Tibial nerve (tissue), 4 donors: Measurements from ENCODE around the gene CRYBA2. TPM values are rescaled to one million over a fixed set of nuclear protein-coding genes. Genes with fewer than 3 reads are reported as not detected.

Experiments
- DNase-seq, 2 donors: peaks; one replicate each; pipeline ENCODE4 v3.0.0-alpha.2; 2019; ENCODE audit warnings: low spot score in 2 of 2
- H3K27ac ChIP-seq, 4 donors: fragments of 200-600 bp; sonication (generic) in 3 of 4; one replicate each; pipeline ENCODE4 v1.5.1; 2017 to 2019; ENCODE audit warnings: mild to moderate bottlenecking in 1 of 4
- H3K27me3 ChIP-seq, 2 donors: fragments of 200-600 bp; sonication (generic) in 1 of 2; one replicate each; pipeline versions ENCODE4 v1.5.1 to v1.6.0; 2017 to 2019
- H3K36me3 ChIP-seq, 3 donors: fragments of 200-600 bp; sonication (generic); one replicate each; pipeline ENCODE4 v1.5.1; 2018 to 2019
- H3K4me1 ChIP-seq, 4 donors: fragments of 200-600 bp; sonication (generic) in 3 of 4; one replicate each; pipeline ENCODE4 v1.5.1; 2017 to 2019
- H3K4me3 ChIP-seq, 4 donors: fragments of 200-600 bp; sonication (generic) in 3 of 4; one replicate each; pipeline ENCODE4 v1.5.1; 2017 to 2019; ENCODE audit warnings: mild to moderate bottlenecking in 1 of 4, moderate library complexity in 1 of 4
- H3K9me3 ChIP-seq, 4 donors: fragments of 200-600 bp; sonication (generic) in 3 of 4; one replicate each; pipeline ENCODE4 v1.5.1; 2017 to 2019
- EP300 ChIP-seq, 2 donors: sonication (generic); formaldehyde crosslinking; IDR thresholded peaks; one replicate each; pipeline ENCODE4 v1.6.1; 2017; ENCODE audit warnings: antibody characterized with exemption in 2 of 2, mild to moderate bottlenecking in 1 of 2
- POLR2A ChIP-seq, 2 donors: fragments of 450-650 bp; IDR thresholded peaks; one replicate each; pipeline ENCODE4 v1.6.1; 2017; ENCODE audit warnings: antibody characterized with exemption in 2 of 2, mild to moderate bottlenecking in 2 of 2, moderate library complexity in 2 of 2
- WGBS, 2 donors: methylation state at CpG; one replicate each; pipeline ENCODE4 v1.1.5; 2018; 5-methylcytosine and 5-hydroxymethylcytosine counted together
- total RNA-seq, 4 donors: library from RNA; depleted of rRNA; stranded (reverse); fragments of >200 nt; gene quantifications; one replicate each; pipeline ENCODE4 v1.1.0, GENCODE V29; 2016
- TF ChIP-seq, protein P1 (sequence below), 5 experiments: fragments of 200-600 bp in 3 of 5; fragments of 450-650 bp in 2 of 5; sonication (generic) in 3 of 5; IDR thresholded peaks; one replicate each; pipeline ENCODE4 v1.5.1; 2016 to 2019; ENCODE audit warnings: antibody characterized with exemption in 5 of 5, mild to moderate bottlenecking in 3 of 5, moderate library complexity in 2 of 5

CRYBA2 gene, protein sequence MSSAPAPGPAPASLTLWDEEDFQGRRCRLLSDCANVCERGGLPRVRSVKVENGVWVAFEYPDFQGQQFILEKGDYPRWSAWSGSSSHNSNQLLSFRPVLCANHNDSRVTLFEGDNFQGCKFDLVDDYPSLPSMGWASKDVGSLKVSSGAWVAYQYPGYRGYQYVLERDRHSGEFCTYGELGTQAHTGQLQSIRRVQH
- not detected for total RNA-seq

DNA sequence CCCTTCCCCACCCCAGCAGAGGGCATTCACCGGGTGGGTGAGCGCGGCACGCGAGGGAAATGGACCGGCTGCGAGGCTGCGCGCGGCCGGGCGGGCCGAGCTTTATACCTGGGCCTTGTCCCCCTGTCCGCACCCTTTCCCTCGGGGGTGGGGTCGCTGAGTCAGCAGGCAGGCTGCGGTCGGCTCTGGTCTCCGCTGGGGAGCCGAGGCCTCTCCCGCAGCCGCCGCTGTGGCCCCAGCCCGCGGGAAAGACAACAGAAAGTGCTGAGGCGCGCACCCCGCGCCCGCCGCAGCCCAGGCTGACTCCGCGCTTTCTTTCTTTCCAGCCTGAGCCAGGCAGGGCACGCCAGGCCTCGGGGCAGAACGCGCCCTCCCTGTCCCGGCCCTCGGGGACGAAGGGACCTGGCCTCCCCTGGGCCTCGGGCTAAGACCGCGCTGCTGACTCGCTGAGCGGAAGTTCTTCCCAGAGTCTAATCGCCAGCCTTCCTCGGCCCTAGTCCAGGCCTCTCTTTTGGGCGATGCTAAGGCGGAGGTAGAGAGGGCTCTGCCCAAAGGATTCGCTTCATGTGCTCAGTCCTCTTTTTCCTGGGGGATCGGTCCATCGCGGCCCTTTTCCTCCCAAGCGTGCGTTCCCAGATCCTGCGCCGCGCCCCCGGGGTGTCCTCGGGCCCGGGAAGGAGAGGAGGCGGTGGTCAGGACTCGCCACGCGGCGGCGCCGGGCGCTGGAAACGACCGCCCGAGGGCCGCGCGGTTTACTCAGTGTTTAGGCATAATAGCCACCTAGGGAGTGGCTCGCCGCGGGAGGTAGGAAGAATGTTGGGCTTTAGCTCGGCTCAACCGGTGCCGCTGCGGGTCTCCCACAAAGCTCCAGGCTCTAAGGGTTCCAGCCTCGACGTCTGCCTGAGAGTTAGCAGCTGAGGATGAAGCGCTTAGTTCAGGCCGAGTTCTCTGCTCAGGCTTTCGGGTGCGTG is at the start of gene CRYBA2:
CRYBA2 (minus strand) TSS at position 78 of the 971 bp plus-strand sequence. CDS start 246 bp downstream, outside the sequence.
- peaks cover 2 to 92% of the 10 kb centered on the region in 2 donors for H3K27me3 ChIP-seq
- peaks cover 0 to 40% (median 16%) of the 10 kb centered on the region in 4 donors for H3K4me1 ChIP-seq
- TF ChIP-seq EP300 (IDR thresholded peaks at IDR 0.05) (no peak), POLR2A (IDR thresholded peaks at IDR 0.05) (no peak)
- TF ChIP-seq, protein P1, sequence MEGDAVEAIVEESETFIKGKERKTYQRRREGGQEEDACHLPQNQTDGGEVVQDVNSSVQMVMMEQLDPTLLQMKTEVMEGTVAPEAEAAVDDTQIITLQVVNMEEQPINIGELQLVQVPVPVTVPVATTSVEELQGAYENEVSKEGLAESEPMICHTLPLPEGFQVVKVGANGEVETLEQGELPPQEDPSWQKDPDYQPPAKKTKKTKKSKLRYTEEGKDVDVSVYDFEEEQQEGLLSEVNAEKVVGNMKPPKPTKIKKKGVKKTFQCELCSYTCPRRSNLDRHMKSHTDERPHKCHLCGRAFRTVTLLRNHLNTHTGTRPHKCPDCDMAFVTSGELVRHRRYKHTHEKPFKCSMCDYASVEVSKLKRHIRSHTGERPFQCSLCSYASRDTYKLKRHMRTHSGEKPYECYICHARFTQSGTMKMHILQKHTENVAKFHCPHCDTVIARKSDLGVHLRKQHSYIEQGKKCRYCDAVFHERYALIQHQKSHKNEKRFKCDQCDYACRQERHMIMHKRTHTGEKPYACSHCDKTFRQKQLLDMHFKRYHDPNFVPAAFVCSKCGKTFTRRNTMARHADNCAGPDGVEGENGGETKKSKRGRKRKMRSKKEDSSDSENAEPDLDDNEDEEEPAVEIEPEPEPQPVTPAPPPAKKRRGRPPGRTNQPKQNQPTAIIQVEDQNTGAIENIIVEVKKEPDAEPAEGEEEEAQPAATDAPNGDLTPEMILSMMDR (IDR thresholded peaks at IDR 0.05), result no peak
- H3K4me3 ChIP-seq, result peak within 1 kb of the TSS; percentile 0 to 48 (median 36)
- no peak for DNase-seq
- H3K9me3 ChIP-seq, result no peaks in the 10 kb centered on the region
- no peak within 1 kb of the TSS for H3K27ac ChIP-seq
- H3K36me3 ChIP-seq, result no peaks in the 10 kb centered on the region
- WGBS, 2 donors, result 2 to 3% methylated on average over 51 to 60 of the region's 88 CpGs

DNA sequence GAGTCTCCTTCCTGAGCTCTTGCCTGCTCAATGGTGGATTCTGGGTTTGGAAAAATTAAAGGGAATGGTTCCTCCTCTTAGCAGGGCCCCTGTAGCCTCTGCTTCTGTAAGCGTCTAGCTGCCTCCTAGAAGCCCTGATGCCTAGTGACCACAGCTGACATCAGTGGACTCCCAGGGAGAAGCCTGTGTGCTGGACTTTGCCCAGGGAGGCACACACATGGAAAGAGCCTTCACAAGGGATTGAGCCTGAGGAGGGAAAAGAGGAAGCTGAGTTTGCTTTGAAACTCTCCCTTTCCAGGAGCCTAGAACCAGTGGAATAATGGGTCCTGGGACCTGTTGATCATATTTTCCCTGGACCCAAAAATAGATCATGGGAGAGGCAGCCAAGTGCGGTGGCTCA is 49.5 kb upstream of the CRYBA2 start:
- Histone ChIP-seq H3K4me3 (no peak overlapping the region), H3K27ac (no peak overlapping the region), H3K4me1 (peaks cover 0 to 4% (median 0%) of the 10 kb centered on the region in 4 donors), H3K27me3 (peaks cover 0 to 85% of the 10 kb centered on the region in 2 donors), H3K9me3 (no peaks in the 10 kb centered on the region), H3K36me3 (no peaks in the 10 kb centered on the region)
- 79 to 89% methylated on average over 2 of the region's 2 CpGs for WGBS, 2 donors
- TF ChIP-seq, protein P1 (IDR thresholded peaks at IDR 0.05), result no peak
- no peak for TF ChIP-seq EP300 (IDR thresholded peaks at IDR 0.05)
- TF ChIP-seq POLR2A (IDR thresholded peaks at IDR 0.05), result no peak
- no peak for DNase-seq

DNA sequence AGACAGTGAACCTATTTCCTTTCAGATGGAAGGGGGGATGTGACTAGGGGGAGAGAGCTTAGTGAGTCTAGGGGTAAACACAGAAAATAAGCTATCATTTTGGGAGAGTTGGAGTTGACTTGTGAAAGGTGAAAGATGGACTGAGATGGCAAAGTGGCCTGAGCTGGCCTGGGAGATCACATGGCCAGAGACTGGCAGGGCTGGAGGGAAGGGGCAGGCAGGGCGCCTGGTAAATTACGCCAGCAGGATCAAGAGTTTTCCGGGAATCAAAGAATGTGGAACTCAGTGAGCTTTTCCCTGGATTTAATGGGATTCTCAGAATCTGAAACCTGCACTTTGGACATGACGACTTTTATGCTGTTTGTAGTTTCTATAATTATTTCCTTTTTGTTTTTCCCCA is 48.9 kb upstream of the CRYBA2 start:
- H3K27me3 ChIP-seq, result peaks cover 0 to 88% of the 10 kb centered on the region in 2 donors
- TF ChIP-seq EP300 (IDR thresholded peaks at IDR 0.05) (no peak), POLR2A (IDR thresholded peaks at IDR 0.05) (no peak)
- TF ChIP-seq, protein P1 (IDR thresholded peaks at IDR 0.05), result no peak
- no peaks in the 10 kb centered on the region for H3K9me3 ChIP-seq
- H3K4me3 ChIP-seq, result no peak overlapping the region
- 76 to 79% methylated on average over 4 of the region's 4 CpGs for WGBS, 2 donors
- no peak for DNase-seq
- peaks cover 0 to 4% (median 0%) of the 10 kb centered on the region in 4 donors for H3K4me1 ChIP-seq
- H3K36me3 ChIP-seq, result no peaks in the 10 kb centered on the region
- H3K27ac ChIP-seq, result no peak overlapping the region

DNA sequence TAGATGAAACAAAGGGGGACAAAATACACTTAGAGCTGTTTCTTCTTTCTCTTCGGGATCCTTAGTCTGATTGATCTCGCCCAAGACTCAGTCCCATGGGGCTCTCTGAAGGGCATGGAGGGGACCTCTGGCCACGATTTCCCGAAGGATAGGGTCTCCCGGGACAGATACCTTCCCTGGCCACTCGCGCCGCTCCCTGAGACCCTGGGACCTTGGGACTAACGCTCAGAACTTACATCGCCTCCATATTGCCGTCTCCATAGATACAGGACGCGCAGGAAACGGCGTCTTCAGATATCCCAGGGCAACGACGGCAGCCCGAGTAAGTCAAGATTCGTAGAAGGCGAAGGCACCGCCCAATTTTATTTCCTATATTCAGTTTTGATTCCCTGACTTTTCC is 48.0 kb upstream of the CRYBA2 start, which contains the start of gene CFAP65:
CFAP65 (minus strand) TSS at position 265 of the 400 bp plus-strand sequence. CDS start 2,468 bp downstream, outside the sequence.
- Histone ChIP-seq H3K4me1 (peaks cover 0 to 4% (median 0%) of the 10 kb centered on the region in 4 donors), H3K9me3 (no peaks in the 10 kb centered on the region), H3K4me3 (peak within 1 kb of the TSS in 3 of 4 donors; percentile 2 to 26 (median 10)), H3K27me3 (peaks cover 0 to 86% of the 10 kb centered on the region in 2 donors), H3K36me3 (no peaks in the 10 kb centered on the region), H3K27ac (no peak within 1 kb of the TSS)
- 1% methylated on average over 21 of the region's 21 CpGs for WGBS, 2 donors
- DNase-seq, result no peak
- no peak for TF ChIP-seq EP300 (IDR thresholded peaks at IDR 0.05)
- TF ChIP-seq, protein P1 (IDR thresholded peaks at IDR 0.05), result no peak
- TF ChIP-seq POLR2A (IDR thresholded peaks at IDR 0.05), result no peak
